Thyroid gland (tissue), 4 donors: Measurements from ENCODE around the gene TTC22. TPM values are rescaled to one million over a fixed set of nuclear protein-coding genes. Genes with fewer than 3 reads are reported as not detected.

Source experiments
- DNase-seq, 2 donors: peaks; one replicate each; pipeline ENCODE4 v3.0.0-alpha.2; 2019
- H3K27ac ChIP-seq, 3 donors: fragments of 200-600 bp; sonication (generic); 1 replicate in 2 of 3; 2 replicates in 1 of 3; pipeline ENCODE4 v1.5.1; 2016 to 2019; ENCODE audit warnings: mild to moderate bottlenecking in 1 of 3, moderate library complexity in 1 of 3
- H3K27me3 ChIP-seq: fragments of 200-600 bp; sonication (generic); one replicate; pipeline ENCODE4 v1.5.1; 2019
- H3K36me3 ChIP-seq, 2 donors: fragments of 200-600 bp; sonication (generic); one replicate each; pipeline ENCODE4 v1.5.1; 2016 to 2019
- H3K4me1 ChIP-seq, 2 donors: fragments of 200-600 bp; sonication (generic); one replicate each; pipeline ENCODE4 v1.5.1; 2017 to 2019
- H3K4me3 ChIP-seq, 3 donors: fragments of 200-600 bp; sonication (generic); replicated peaks in 1 of 3; 1 replicate in 2 of 3; 2 replicates in 1 of 3; pipeline ENCODE4 v1.5.1; 2016; ENCODE audit warnings: mild to moderate bottlenecking in 1 of 3
- H3K9me3 ChIP-seq: fragments of 200-600 bp; sonication (generic); one replicate; pipeline ENCODE4 v1.5.1; 2017
- CTCF ChIP-seq, 6 experiments: fragments of 200-600 bp in 3 of 6; fragments of 450-650 bp in 3 of 6; sonication (generic) in 3 of 6; IDR thresholded peaks; one replicate each; pipeline ENCODE4 v1.5.1; 2016 to 2019; ENCODE audit warnings: antibody characterized with exemption in 6 of 6, mild to moderate bottlenecking in 2 of 6, inconsistent platforms in 1 of 6, moderate library complexity in 1 of 6
- POLR2A ChIP-seq, 2 donors: fragments of 450-650 bp; IDR thresholded peaks; one replicate each; pipeline ENCODE4 v1.6.1; 2017; ENCODE audit warnings: antibody characterized with exemption in 2 of 2, mild to moderate bottlenecking in 2 of 2, moderate library complexity in 1 of 2
- WGBS, 2 donors: methylation state at CpG; one replicate each; pipeline ENCODE4 v1.1.5; 2017; 5-methylcytosine and 5-hydroxymethylcytosine counted together
- intact Hi-C: fragments of 100-400 bp; cut with DNase I; formaldehyde crosslinking; loops from one replicate; pipeline ENCODE4 v1.15.1; 2023
- total RNA-seq, 4 donors: library from RNA; depleted of rRNA; stranded (reverse); fragments of >200 nt; gene quantifications; one replicate each; pipeline ENCODE4 v1.2.3, GENCODE V29; 2016

TTC22 gene
- total RNA-seq, 4 donors from 2014 or later = 8.0 to 14.0 (median 11.1) TPM

- Histone ChIP-seq H3K36me3 (peaks cover 39 to 54% of the 10 kb centered on the region in 2 donors), H3K9me3 (no peaks in the 10 kb centered on the region), H3K4me1 (no peaks in the 10 kb centered on the region), H3K27ac (no peak overlapping the region), H3K4me3 (no peak overlapping the region), H3K27me3 (no peaks in the 10 kb centered on the region)
- WGBS, 2 donors = 93 to 94% methylated on average over 4 of the region's 4 CpGs
- TF ChIP-seq POLR2A (IDR thresholded peaks at IDR 0.05) = no peak
- TF ChIP-seq CTCF (IDR thresholded peaks at IDR 0.05) = no peak
- intact Hi-C loops = no loop called here
- no peak for DNase-seq
These were observed 59.6 kb downstream of the TTC22 start for GRCh38 chr1:54741531-54741930.

- Histone ChIP-seq H3K4me3 (no peak overlapping the region), H3K27ac (no peak overlapping the region), H3K9me3 (no peaks in the 10 kb centered on the region), H3K27me3 (no peaks in the 10 kb centered on the region), H3K4me1 (no peaks in the 10 kb centered on the region), H3K36me3 (peaks cover 39 to 63% of the 10 kb centered on the region in 2 donors)
- no peak for TF ChIP-seq CTCF (IDR thresholded peaks at IDR 0.05)
- no peak for TF ChIP-seq POLR2A (IDR thresholded peaks at IDR 0.05)
- 96 to 99% methylated on average over 3 to 6 of the region's 6 CpGs for WGBS, 2 donors
- intact Hi-C loops = no loop called here
- no peak for DNase-seq
These were observed 62.9 kb downstream of the TTC22 start for GRCh38 chr1:54738244-54738643.

GRCh38 chr1:54736685-54737084 lies 64.4 kb downstream of the TTC22 start:
- no peaks in the 10 kb centered on the region for H3K9me3 ChIP-seq
- intact Hi-C loops = no loop called here
- WGBS, 2 donors = 94 to 97% methylated on average over 5 of the region's 5 CpGs
- H3K27me3 ChIP-seq = no peaks in the 10 kb centered on the region
- no peak for DNase-seq
- TF ChIP-seq POLR2A (IDR thresholded peaks at IDR 0.05) (no peak), CTCF (IDR thresholded peaks at IDR 0.05) (no peak)
- peaks cover 37 to 67% of the 10 kb centered on the region in 2 donors for H3K36me3 ChIP-seq
- H3K4me1 ChIP-seq = no peaks in the 10 kb centered on the region
- H3K27ac ChIP-seq = no peak overlapping the region
- H3K4me3 ChIP-seq = no peak overlapping the region

Other genes starting within 250 kb of the TTC22 start
- not detected for gene FAM151A, start 177.8 kb downstream of the TTC22 start, total RNA-seq
- gene MROH7, start 159.5 kb downstream of the TTC22 start, total RNA-seq = 10 to 100 TPM; 16.7 to 24.1 (median 20.8) TPM
- gene TTC4, start 85.5 kb downstream of the TTC22 start, total RNA-seq = 10 to 100 TPM; 12.6 to 26.0 (median 21.8) TPM
- gene PARS2, start 36.8 kb downstream of the TTC22 start, total RNA-seq = 1 to 10 TPM; 4.8 to 7.4 (median 6.0) TPM
- 10 to 100 TPM; 22.4 to 82.2 (median 40.4) TPM for gene DHCR24, start 85.9 kb upstream of the TTC22 start, total RNA-seq
- gene TMEM61, start 179.3 kb upstream of the TTC22 start, total RNA-seq = under 1 TPM in 1 of 4 donors, not detected in 3; 0.45 TPM
- not detected for gene BSND, start 197.6 kb upstream of the TTC22 start, total RNA-seq
- gene PCSK9, start 238.2 kb upstream of the TTC22 start, total RNA-seq = not detected